ENCODE measurements around the gene VPS13D.
A peak's percentile ranks its signal among the peaks of the same experiment; 100 is the strongest.

Gene VPS13D

GRCh38 chr1:12430525-12430924 lies 200.7 kb downstream of the VPS13D start:
- no peak overlapping the region for H3K27ac ChIP-seq (ENCODE audit: low read depth, low read length)
- peaks cover 32% of the 10 kb centered on the region for H3K4me1 ChIP-seq (ENCODE audit: insufficient read depth, low read length)

GRCh38 chr1:12432897-12433296 lies 203.1 kb downstream of the VPS13D start:
- no peaks in the 10 kb centered on the region for H3K27me3 ChIP-seq (ENCODE audit: control insufficient read depth in 1 of 2, insufficient read depth in 2 of 2, low read length in 2 of 2)
- no peaks in the 10 kb centered on the region for H3K36me3 ChIP-seq (ENCODE audit: insufficient read depth, low read length)
- H3K9ac ChIP-seq (ENCODE audit: low read length): no peak overlapping the region
- H3K4me1 ChIP-seq (ENCODE audit: insufficient read depth, low read length): peaks cover 26% of the 10 kb centered on the region
- H3K4me3 ChIP-seq (ENCODE audit: low read depth in 1 of 2, low read length in 2 of 2): no peak overlapping the region
- H3K9me3 ChIP-seq (ENCODE audit: low read length): no peaks in the 10 kb centered on the region
- peak overlapping the region; percentile 48 for H3K27ac ChIP-seq (ENCODE audit: low read depth, low read length)

More at GRCh38 chr1:12430525-12430924, 200.7 kb downstream of the VPS13D start:
- Histone ChIP-seq H3K4me3 (ENCODE audit: low read depth in 1 of 2, low read length in 2 of 2) (no peak overlapping the region), H3K27me3 (ENCODE audit: control insufficient read depth in 1 of 2, insufficient read depth in 2 of 2, low read length in 2 of 2) (no peaks in the 10 kb centered on the region), H3K9me3 (ENCODE audit: low read length) (no peaks in the 10 kb centered on the region), H3K9ac (ENCODE audit: low read length) (no peak overlapping the region), H3K36me3 (ENCODE audit: insufficient read depth, low read length) (no peaks in the 10 kb centered on the region)

- no peaks in the 10 kb centered on the region for H3K9me3 ChIP-seq (ENCODE audit: low read length)
- H3K4me3 ChIP-seq (ENCODE audit: low read depth in 1 of 2, low read length in 2 of 2): peak overlapping the region in 1 of 2 donors; percentile 19
- H3K9ac ChIP-seq (ENCODE audit: low read length): peak overlapping the region; percentile 25
- H3K27me3 ChIP-seq (ENCODE audit: control insufficient read depth in 1 of 2, insufficient read depth in 2 of 2, low read length in 2 of 2): no peaks in the 10 kb centered on the region
- peak overlapping the region; percentile 48 for H3K27ac ChIP-seq (ENCODE audit: low read depth, low read length)
- no peaks in the 10 kb centered on the region for H3K36me3 ChIP-seq (ENCODE audit: insufficient read depth, low read length)
- peaks cover 25% of the 10 kb centered on the region for H3K4me1 ChIP-seq (ENCODE audit: insufficient read depth, low read length)
Measured at GRCh38 chr1:12433323-12434053, 203.7 kb downstream of the VPS13D start.

- Histone ChIP-seq H3K9me3 (ENCODE audit: low read length) (no peaks in the 10 kb centered on the region), H3K4me3 (ENCODE audit: low read depth in 1 of 2, low read length in 2 of 2) (no peak overlapping the region), H3K27ac (ENCODE audit: low read depth, low read length) (no peak overlapping the region), H3K9ac (ENCODE audit: low read length) (peak overlapping the region; percentile 25), H3K4me1 (ENCODE audit: insufficient read depth, low read length) (peaks cover 25% of the 10 kb centered on the region), H3K36me3 (ENCODE audit: insufficient read depth, low read length) (no peaks in the 10 kb centered on the region), H3K27me3 (ENCODE audit: control insufficient read depth in 1 of 2, insufficient read depth in 2 of 2, low read length in 2 of 2) (no peaks in the 10 kb centered on the region)
Measured at GRCh38 chr1:12434174-12434573, 204.3 kb downstream of the VPS13D start.

- H3K9me3 ChIP-seq (ENCODE audit: low read length): no peaks in the 10 kb centered on the region
- peaks cover 25% of the 10 kb centered on the region for H3K4me1 ChIP-seq (ENCODE audit: insufficient read depth, low read length)
- H3K27ac ChIP-seq (ENCODE audit: low read depth, low read length): no peak overlapping the region
- no peak overlapping the region for H3K9ac ChIP-seq (ENCODE audit: low read length)
- no peaks in the 10 kb centered on the region for H3K27me3 ChIP-seq (ENCODE audit: control insufficient read depth in 1 of 2, insufficient read depth in 2 of 2, low read length in 2 of 2)
- H3K36me3 ChIP-seq (ENCODE audit: insufficient read depth, low read length): no peaks in the 10 kb centered on the region
- H3K4me3 ChIP-seq (ENCODE audit: low read depth in 1 of 2, low read length in 2 of 2): no peak overlapping the region
Measured at GRCh38 chr1:12434686-12435085, 204.9 kb downstream of the VPS13D start.

GRCh38 chr1:12435639-12436344 lies 206.0 kb downstream of the VPS13D start:
- Histone ChIP-seq H3K27ac (ENCODE audit: low read depth, low read length) (no peak overlapping the region), H3K4me1 (ENCODE audit: insufficient read depth, low read length) (peaks cover 25% of the 10 kb centered on the region), H3K9ac (ENCODE audit: low read length) (no peak overlapping the region)

GRCh38 chr1:12436345-12436658 lies 206.5 kb downstream of the VPS13D start:
- H3K9ac ChIP-seq (ENCODE audit: low read length): no peak overlapping the region
- peaks cover 25% of the 10 kb centered on the region for H3K4me1 ChIP-seq (ENCODE audit: insufficient read depth, low read length)
- H3K9me3 ChIP-seq (ENCODE audit: low read length): no peaks in the 10 kb centered on the region
- no peak overlapping the region for H3K4me3 ChIP-seq (ENCODE audit: low read depth in 1 of 2, low read length in 2 of 2)
- no peaks in the 10 kb centered on the region for H3K36me3 ChIP-seq (ENCODE audit: insufficient read depth, low read length)
- H3K27ac ChIP-seq (ENCODE audit: low read depth, low read length): no peak overlapping the region
- H3K27me3 ChIP-seq (ENCODE audit: control insufficient read depth in 1 of 2, insufficient read depth in 2 of 2, low read length in 2 of 2): no peaks in the 10 kb centered on the region

More at GRCh38 chr1:12435639-12436344, 206.0 kb downstream of the VPS13D start:
- H3K36me3 ChIP-seq (ENCODE audit: insufficient read depth, low read length): no peaks in the 10 kb centered on the region
- H3K9me3 ChIP-seq (ENCODE audit: low read length): no peaks in the 10 kb centered on the region
- H3K27me3 ChIP-seq (ENCODE audit: control insufficient read depth in 1 of 2, insufficient read depth in 2 of 2, low read length in 2 of 2): no peaks in the 10 kb centered on the region
- no peak overlapping the region for H3K4me3 ChIP-seq (ENCODE audit: low read depth in 1 of 2, low read length in 2 of 2)

GRCh38 chr1:12436817-12437599 lies 207.2 kb downstream of the VPS13D start:
- Histone ChIP-seq H3K4me1 (ENCODE audit: insufficient read depth, low read length) (peaks cover 25% of the 10 kb centered on the region), H3K9me3 (ENCODE audit: low read length) (no peaks in the 10 kb centered on the region), H3K9ac (ENCODE audit: low read length) (no peak overlapping the region), H3K36me3 (ENCODE audit: insufficient read depth, low read length) (no peaks in the 10 kb centered on the region), H3K4me3 (ENCODE audit: low read depth in 1 of 2, low read length in 2 of 2) (no peak overlapping the region), H3K27me3 (ENCODE audit: control insufficient read depth in 1 of 2, insufficient read depth in 2 of 2, low read length in 2 of 2) (no peaks in the 10 kb centered on the region), H3K27ac (ENCODE audit: low read depth, low read length) (no peak overlapping the region)

GRCh38 chr1:12437629-12438028 lies 207.8 kb downstream of the VPS13D start:
- no peaks in the 10 kb centered on the region for H3K36me3 ChIP-seq (ENCODE audit: insufficient read depth, low read length)
- no peak overlapping the region for H3K27ac ChIP-seq (ENCODE audit: low read depth, low read length)
- H3K27me3 ChIP-seq (ENCODE audit: control insufficient read depth in 1 of 2, insufficient read depth in 2 of 2, low read length in 2 of 2): no peaks in the 10 kb centered on the region
- no peaks in the 10 kb centered on the region for H3K9me3 ChIP-seq (ENCODE audit: low read length)
- H3K4me3 ChIP-seq (ENCODE audit: low read depth in 1 of 2, low read length in 2 of 2): no peak overlapping the region
- H3K9ac ChIP-seq (ENCODE audit: low read length): no peak overlapping the region
- H3K4me1 ChIP-seq (ENCODE audit: insufficient read depth, low read length): peaks cover 22% of the 10 kb centered on the region

- no peak overlapping the region for H3K27ac ChIP-seq (ENCODE audit: low read depth, low read length)
- peaks cover 14% of the 10 kb centered on the region for H3K4me1 ChIP-seq (ENCODE audit: insufficient read depth, low read length)
- no peak overlapping the region for H3K4me3 ChIP-seq (ENCODE audit: low read depth in 1 of 2, low read length in 2 of 2)
- no peak overlapping the region for H3K9ac ChIP-seq (ENCODE audit: low read length)
- no peaks in the 10 kb centered on the region for H3K9me3 ChIP-seq (ENCODE audit: low read length)
- no peaks in the 10 kb centered on the region for H3K36me3 ChIP-seq (ENCODE audit: insufficient read depth, low read length)
- H3K27me3 ChIP-seq (ENCODE audit: control insufficient read depth in 1 of 2, insufficient read depth in 2 of 2, low read length in 2 of 2): no peaks in the 10 kb centered on the region
Measured at GRCh38 chr1:12438349-12438924, 208.6 kb downstream of the VPS13D start.

- no peak overlapping the region for H3K9ac ChIP-seq (ENCODE audit: low read length)
- no peak overlapping the region for H3K4me3 ChIP-seq (ENCODE audit: low read depth in 1 of 2, low read length in 2 of 2)
- H3K27me3 ChIP-seq (ENCODE audit: control insufficient read depth in 1 of 2, insufficient read depth in 2 of 2, low read length in 2 of 2): no peaks in the 10 kb centered on the region
- H3K9me3 ChIP-seq (ENCODE audit: low read length): no peaks in the 10 kb centered on the region
- H3K36me3 ChIP-seq (ENCODE audit: insufficient read depth, low read length): no peaks in the 10 kb centered on the region
- H3K4me1 ChIP-seq (ENCODE audit: insufficient read depth, low read length): peaks cover 8% of the 10 kb centered on the region
- H3K27ac ChIP-seq (ENCODE audit: low read depth, low read length): no peak overlapping the region
Measured at GRCh38 chr1:12439073-12439472, 209.2 kb downstream of the VPS13D start.
